ENCODE results near the gene THBS3. TPM values are rescaled to one million over a fixed set of nuclear protein-coding genes. Genes with fewer than 3 reads are reported as not detected.

The THBS3 gene
- total and polyA plus RNA-seq, 5 donors from 2014 or later, result 2.7 to 18.4 (median 3.7) TPM

GRCh38 chr1:155182052-155182550 is 25.6 kb downstream of the THBS3 start:
- H3K4me1 ChIP-seq (ENCODE audit: control insufficient read depth, insufficient read depth, low read length, poor library complexity, severe bottlenecking), result no peaks in the 10 kb centered on the region
- no peaks in the 10 kb centered on the region for H3K27me3 ChIP-seq (ENCODE audit: control insufficient read depth, insufficient read depth, low read length)
- H3K4me3 ChIP-seq (ENCODE audit: low read depth, low read length), result no peak overlapping the region

GRCh38 chr1:155181371-155182051 is 26.2 kb downstream of the THBS3 start:
- Histone ChIP-seq H3K27ac (ENCODE audit: insufficient read depth, low read length, poor library complexity, severe bottlenecking) (no peak overlapping the region), H3K4me1 (ENCODE audit: control insufficient read depth, insufficient read depth, low read length, poor library complexity, severe bottlenecking) (peaks cover 5% of the 10 kb centered on the region), H3K4me3 (ENCODE audit: low read depth, low read length) (no peak overlapping the region), H3K9me3 (ENCODE audit: control insufficient read depth in 2 of 2, low read length in 2 of 2) (no peaks in the 10 kb centered on the region), H3K36me3 (ENCODE audit: control insufficient read depth, insufficient read depth, low read length) (peaks cover 12% of the 10 kb centered on the region), H3K27me3 (ENCODE audit: control insufficient read depth, insufficient read depth, low read length) (no peaks in the 10 kb centered on the region)
- ATAC-seq (ENCODE audit: low read depth in 2 of 2), result no peak
- Mint-ChIP-seq H3K27me3 (no peaks in the 10 kb centered on the region), H3K36me3 (peaks cover 9% of the 10 kb centered on the region), H3K27ac (peak overlapping the region in 1 of 3 donors; percentile 23), H3K4me1 (peaks cover 1 to 6% (median 5%) of the 10 kb centered on the region in 4 donors), H3K4me3 (no peak overlapping the region), H3K9me3 (no peaks in the 10 kb centered on the region)
- DNase-seq, result no peak

More at GRCh38 chr1:155182052-155182550, 25.6 kb downstream of the THBS3 start:
- Mint-ChIP-seq H3K27ac (no peak overlapping the region), H3K27me3 (no peaks in the 10 kb centered on the region), H3K4me3 (peak overlapping the region in 1 of 4 donors; percentile 38), H3K36me3 (peaks cover 9% of the 10 kb centered on the region), H3K4me1 (peaks cover 0 to under 1% (median 0%) of the 10 kb centered on the region in 4 donors), H3K9me3 (no peaks in the 10 kb centered on the region)
- DNase-seq (no peak), ATAC-seq (ENCODE audit: low read depth in 2 of 2) (no peak)
- H3K36me3 ChIP-seq (ENCODE audit: control insufficient read depth, insufficient read depth, low read length), result peaks cover 11% of the 10 kb centered on the region
- H3K27ac ChIP-seq (ENCODE audit: insufficient read depth, low read length, poor library complexity, severe bottlenecking), result no peak overlapping the region
- no peaks in the 10 kb centered on the region for H3K9me3 ChIP-seq (ENCODE audit: control insufficient read depth in 2 of 2, low read length in 2 of 2)

- DNase-seq (no peak), ATAC-seq (ENCODE audit: low read depth in 2 of 2) (no peak)
- Mint-ChIP-seq H3K36me3 (peaks cover 9% of the 10 kb centered on the region), H3K27ac (peak overlapping the region in 1 of 3 donors; percentile 94), H3K9me3 (no peaks in the 10 kb centered on the region), H3K27me3 (no peaks in the 10 kb centered on the region), H3K4me3 (peak overlapping the region in 1 of 4 donors; percentile 68), H3K4me1 (peaks cover 4 to 26% (median 13%) of the 10 kb centered on the region in 4 donors)
- peaks cover 13% of the 10 kb centered on the region for H3K4me1 ChIP-seq (ENCODE audit: control insufficient read depth, insufficient read depth, low read length, poor library complexity, severe bottlenecking)
- peaks cover 12% of the 10 kb centered on the region for H3K36me3 ChIP-seq (ENCODE audit: control insufficient read depth, insufficient read depth, low read length)
- H3K9me3 ChIP-seq (ENCODE audit: control insufficient read depth in 2 of 2, low read length in 2 of 2), result no peaks in the 10 kb centered on the region
- H3K4me3 ChIP-seq (ENCODE audit: low read depth, low read length), result no peak overlapping the region
- H3K27me3 ChIP-seq (ENCODE audit: control insufficient read depth, insufficient read depth, low read length), result no peaks in the 10 kb centered on the region
- H3K27ac ChIP-seq (ENCODE audit: insufficient read depth, low read length, poor library complexity, severe bottlenecking), result no peak overlapping the region
These were observed 28.3 kb downstream of the THBS3 start for GRCh38 chr1:155179112-155180031.

GRCh38 chr1:155178441-155179111 is 29.1 kb downstream of the THBS3 start:
- no peak for ATAC-seq (ENCODE audit: low read depth in 2 of 2)
- Mint-ChIP-seq H3K9me3 (no peaks in the 10 kb centered on the region), H3K36me3 (peaks cover 9% of the 10 kb centered on the region), H3K4me3 (no peak overlapping the region), H3K4me1 (peaks cover 4 to 33% (median 13%) of the 10 kb centered on the region in 4 donors), H3K27me3 (no peaks in the 10 kb centered on the region), H3K27ac (peak overlapping the region in 1 of 3 donors; percentile 94)
- Histone ChIP-seq H3K9me3 (ENCODE audit: control insufficient read depth in 2 of 2, low read length in 2 of 2) (no peaks in the 10 kb centered on the region), H3K36me3 (ENCODE audit: control insufficient read depth, insufficient read depth, low read length) (peaks cover 12% of the 10 kb centered on the region), H3K4me1 (ENCODE audit: control insufficient read depth, insufficient read depth, low read length, poor library complexity, severe bottlenecking) (peaks cover 21% of the 10 kb centered on the region), H3K27ac (ENCODE audit: insufficient read depth, low read length, poor library complexity, severe bottlenecking) (no peak overlapping the region), H3K4me3 (ENCODE audit: low read depth, low read length) (no peak overlapping the region), H3K27me3 (ENCODE audit: control insufficient read depth, insufficient read depth, low read length) (no peaks in the 10 kb centered on the region)
- DNase-seq, result no peak

- H3K27me3 Mint-ChIP-seq, result no peaks in the 10 kb centered on the region
- peak overlapping the region in 2 of 4 donors; percentile 29 to 63 for H3K4me3 Mint-ChIP-seq
- H3K9me3 ChIP-seq (ENCODE audit: control insufficient read depth in 2 of 2, low read length in 2 of 2), result no peaks in the 10 kb centered on the region
- peaks cover 25% of the 10 kb centered on the region for H3K4me1 ChIP-seq (ENCODE audit: control insufficient read depth, insufficient read depth, low read length, poor library complexity, severe bottlenecking)
- no peak overlapping the region for H3K27ac Mint-ChIP-seq
- no peak overlapping the region for H3K27ac ChIP-seq (ENCODE audit: insufficient read depth, low read length, poor library complexity, severe bottlenecking)
- H3K36me3 Mint-ChIP-seq, result peaks cover 8% of the 10 kb centered on the region
- ATAC-seq (ENCODE audit: low read depth in 2 of 2) (no peak), DNase-seq (no peak)
- no peak overlapping the region for H3K4me3 ChIP-seq (ENCODE audit: low read depth, low read length)
- H3K4me1 Mint-ChIP-seq, result peaks cover 4 to 39% (median 18%) of the 10 kb centered on the region in 4 donors
- no peaks in the 10 kb centered on the region for H3K27me3 ChIP-seq (ENCODE audit: control insufficient read depth, insufficient read depth, low read length)
- no peaks in the 10 kb centered on the region for H3K9me3 Mint-ChIP-seq
- peaks cover 12% of the 10 kb centered on the region for H3K36me3 ChIP-seq (ENCODE audit: control insufficient read depth, insufficient read depth, low read length)
These were observed 29.8 kb downstream of the THBS3 start for GRCh38 chr1:155177918-155178281.

GRCh38 chr1:155177192-155177917 is 30.3 kb downstream of the THBS3 start:
- no peak for ATAC-seq (ENCODE audit: low read depth in 2 of 2)

More at GRCh38 chr1:155177192-155177917, 30.3 kb downstream of the THBS3 start:
- H3K4me3 Mint-ChIP-seq, result peak overlapping the region in 2 of 4 donors; percentile 29 to 51
- H3K27me3 Mint-ChIP-seq, result no peaks in the 10 kb centered on the region
- H3K36me3 ChIP-seq (ENCODE audit: control insufficient read depth, insufficient read depth, low read length), result peaks cover 12% of the 10 kb centered on the region
- H3K4me1 Mint-ChIP-seq, result peaks cover 4 to 42% (median 20%) of the 10 kb centered on the region in 4 donors
- no peak overlapping the region for H3K27ac Mint-ChIP-seq
- H3K9me3 ChIP-seq (ENCODE audit: control insufficient read depth in 2 of 2, low read length in 2 of 2), result no peaks in the 10 kb centered on the region
- peaks cover 8% of the 10 kb centered on the region for H3K36me3 Mint-ChIP-seq
- no peaks in the 10 kb centered on the region for H3K27me3 ChIP-seq (ENCODE audit: control insufficient read depth, insufficient read depth, low read length)
- H3K4me3 ChIP-seq (ENCODE audit: low read depth, low read length), result no peak overlapping the region
- DNase-seq, result no peak
- no peak overlapping the region for H3K27ac ChIP-seq (ENCODE audit: insufficient read depth, low read length, poor library complexity, severe bottlenecking)
- peaks cover 30% of the 10 kb centered on the region for H3K4me1 ChIP-seq (ENCODE audit: control insufficient read depth, insufficient read depth, low read length, poor library complexity, severe bottlenecking)
- no peaks in the 10 kb centered on the region for H3K9me3 Mint-ChIP-seq
